K562 (cell line): ENCODE results near the gene DYNC1I1. TPM values are rescaled to one million over a fixed set of nuclear protein-coding genes. Genes with fewer than 3 reads are reported as not detected.

Experiments used
- ATAC-seq: fragments of 200-7000 bp; cut with Tn5 transposase; 3 replicates; pipeline ENCODE4 v1.9.1; 2020; ENCODE audit warnings: moderate library complexity
- BruUV-seq: library from RNA; stranded (reverse); fragments of 400-500 nt; replicated peaks from 2 replicates; lab custom pipeline; 2021; lab: Mats Ljungman, UMichigan
- CTCF ChIA-PET: fragments of 300-600 bp; formaldehyde crosslinking; extraction: SDS; loops from one replicate; lab custom pipeline; 2021; ENCODE audit warnings: low intra/inter-chr PET ratio; lab: Yijun Ruan, JAX
- POLR2A ChIA-PET: fragments of 300-600, 350-650 bp; sonication (Branson Sonifier 250); formaldehyde crosslinking; extraction: SDS; loops from one replicate; lab custom pipeline; 2021; ENCODE audit warnings: antibody characterized with exemption, inconsistent platforms; lab: Yijun Ruan, JAX
- DNase-seq, 4 experiments: peaks; one replicate each; pipeline versions ENCODE4 v3.0.0 to v3.0.0-alpha.2; 2011 to 2018; ENCODE audit warnings: low spot score in 3 of 4, mixed read lengths in 3 of 4; ENCODE audit errors: extremely low read depth in 1 of 4
- FAIRE-seq: peaks from 2 replicates; lab custom pipeline; 2011; peaks lifted over from hg19 to GRCh38; lab: Jason Lieb, UNC
- H2AFZ ChIP-seq: 2 replicates; pipeline ENCODE4 v1.6.0; 2011; ENCODE audit warnings: low read depth, low read length, control low read depth, inconsistent platforms
- H3K27ac ChIP-seq: fragments of 200-600 bp; 3 replicates; pipeline ENCODE4 v1.8.0; 2011; ENCODE audit warnings: low read depth, mild to moderate bottlenecking, control low read depth, inconsistent platforms, low read length, moderate library complexity, mixed read lengths; ENCODE audit errors: extremely low read depth
- H3K27me3 ChIP-seq, 2 experiments: fragments of 300-600 bp in 1 of 2; 2 replicates in 1 of 2; 3 replicates in 1 of 2; pipeline versions ENCODE4 v1.6.0 to v1.8.0; 2011; ENCODE audit warnings: inconsistent platforms in 2 of 2, low read length in 2 of 2, mild to moderate bottlenecking in 1 of 2, mixed read lengths in 1 of 2, moderate library complexity in 1 of 2; ENCODE audit not compliant: control insufficient read depth in 2 of 2, insufficient read depth in 2 of 2
- H3K36me3 ChIP-seq: fragments of 300-600 bp; 3 replicates; pipeline ENCODE4 v1.8.0; 2011; ENCODE audit warnings: mild to moderate bottlenecking, low read length, inconsistent platforms; ENCODE audit not compliant: control insufficient read depth, insufficient read depth
- H3K4me1 ChIP-seq, 2 experiments: fragments of 200-600 bp in 1 of 2; replicated peaks in 1 of 2; 2 replicates in 1 of 2; 3 replicates in 1 of 2; pipeline versions ENCODE4 v1.5.1 to v1.8.0; 2011; ENCODE audit warnings: inconsistent platforms in 2 of 2, low read length in 2 of 2, mild to moderate bottlenecking in 1 of 2, mixed read lengths in 1 of 2, moderate library complexity in 1 of 2; ENCODE audit not compliant: control insufficient read depth in 2 of 2, insufficient read depth in 2 of 2
- H3K4me2 ChIP-seq: 2 replicates; pipeline ENCODE4 v1.6.1; 2011; ENCODE audit warnings: low read length, control low read depth, inconsistent platforms, mixed read lengths; ENCODE audit not compliant: insufficient read depth
- H3K4me3 ChIP-seq: fragments of 200-600 bp; sonication (generic), shearing (Covaris generic); 2 replicates; pipeline ENCODE4 v1.5.1; 2016; ENCODE audit warnings: control low read depth, inconsistent platforms
- H3K79me2 ChIP-seq: fragments of 200-600 bp; 3 replicates; pipeline ENCODE4 v1.8.0; 2011; ENCODE audit warnings: low read length, inconsistent platforms; ENCODE audit not compliant: control insufficient read depth, insufficient read depth
- H3K9ac ChIP-seq, 2 experiments: 2 replicates each; pipeline versions ENCODE4 v1.6.0 to v1.6.1; 2011; ENCODE audit warnings: low read depth in 2 of 2, low read length in 2 of 2, control low read depth in 1 of 2, inconsistent platforms in 1 of 2, mild to moderate bottlenecking in 1 of 2, mixed read lengths in 1 of 2; ENCODE audit not compliant: insufficient read depth in 1 of 2
- H3K9me1 ChIP-seq: one replicate; pipeline ENCODE4 v1.6.0; 2011; ENCODE audit warnings: inconsistent platforms, mild to moderate bottlenecking, low read length, moderate library complexity; ENCODE audit not compliant: control insufficient read depth, insufficient read depth
- H3K9me3 ChIP-seq: replicated peaks from 2 replicates; pipeline ENCODE4 v1.5.1; 2011; ENCODE audit warnings: low read depth, low read length, inconsistent platforms; ENCODE audit not compliant: control insufficient read depth, insufficient read depth
- H4K20me1 ChIP-seq: replicated peaks from 2 replicates; pipeline ENCODE4 v1.6.1; 2011; ENCODE audit warnings: low read length, inconsistent platforms, mixed read lengths; ENCODE audit not compliant: control insufficient read depth, insufficient read depth
- MAFF ChIP-seq: IDR thresholded peaks from 2 replicates; pipeline ENCODE4 v1.6.1; 2012; ENCODE audit warnings: low read length, improper control_type of control experiment
- ZNF77 ChIP-seq: fragments of 250-450 bp; sonication (Bioruptor Pico); IDR thresholded peaks from 2 replicates; pipeline ENCODE4 v1.5.0; 2020
- ZZZ3 ChIP-seq: fragments of 450-650 bp; IDR thresholded peaks from 2 replicates; pipeline ENCODE4 v1.6.1; 2016; ENCODE audit warnings: antibody characterized with exemption, mild to moderate bottlenecking, moderate library complexity
- WGBS: fragments of 100-300 bp; shearing (Covaris generic); methylation state at CpG from one replicate; pipeline ENCODE4 v1.1.6; 2016; ENCODE audit warnings: low coverage, mixed read lengths; ENCODE audit not compliant: insufficient coverage; ENCODE audit errors: missing lambda C conversion rate; 5-methylcytosine and 5-hydroxymethylcytosine counted together
- in situ Hi-C: fragments of 300-500 bp; cut with MboI; formaldehyde crosslinking; loops from 4 replicates; pipeline ENCODE4 v1.15.0; 2018; ENCODE audit warnings: inconsistent platforms, mixed read lengths
- intact Hi-C: fragments of 100-400 bp; cut with micrococcal nuclease; formaldehyde crosslinking; loops from 2 replicates; pipeline ENCODE4 v1.14.2; 2022
- polyA plus RNA-seq, 8 experiments: library from polyadenylated mRNA; depleted of rRNA in 4 of 8; stranded (reverse) in 5 of 8; unstranded in 3 of 8; fragments of >200 nt; fragmentation: Nextera tagmentation in 2 of 8; fragmentation: Illumina TruSeq in 1 of 8; extraction: Ambion mirVana in 2 of 8; extraction: Trizol in 1 of 8; gene quantifications; 2 replicates each; pipeline versions ENCODE4 v1.2.1 to v1.2.3, GENCODE V29; 2011 to 2014; ENCODE audit warnings: inconsistent platforms in 1 of 8, missing spikeins in 1 of 8
- total RNA-seq, 7 experiments: library from RNA; depleted of rRNA in 6 of 7; stranded (reverse); fragments of >200 nt in 6 of 7; fragmentation: Illumina TruSeq in 2 of 7; extraction: Trizol in 2 of 7; gene quantifications; 2 replicates each; pipeline versions ENCODE4 v1.2.1 to v1.2.3, GENCODE V29; 2011 to 2021; ENCODE audit warnings: low replicate concordance in 1 of 7
- TF ChIP-seq, protein P1 (sequence below): sonication (generic); formaldehyde crosslinking; IDR thresholded peaks from 2 replicates; pipeline ENCODE4 v1.4.0; 2020; ENCODE audit warnings: mild to moderate bottlenecking, missing genetic modification reagents
- TF ChIP-seq, protein P2 (sequence below): fragments of 200-600 bp; sonication (generic); IDR thresholded peaks from one replicate; pipeline ENCODE4 v1.6.1; 2012; ENCODE audit warnings: mild to moderate bottlenecking, low read depth, low read length, inconsistent platforms

DYNC1I1 gene
- total and polyA plus RNA-seq, 9 of the 15 experiments (the other 6 are each of a cell fraction or from before 2014, with no cell fraction given): 0.22 to 1.5 (median 0.44) TPM

DNA sequence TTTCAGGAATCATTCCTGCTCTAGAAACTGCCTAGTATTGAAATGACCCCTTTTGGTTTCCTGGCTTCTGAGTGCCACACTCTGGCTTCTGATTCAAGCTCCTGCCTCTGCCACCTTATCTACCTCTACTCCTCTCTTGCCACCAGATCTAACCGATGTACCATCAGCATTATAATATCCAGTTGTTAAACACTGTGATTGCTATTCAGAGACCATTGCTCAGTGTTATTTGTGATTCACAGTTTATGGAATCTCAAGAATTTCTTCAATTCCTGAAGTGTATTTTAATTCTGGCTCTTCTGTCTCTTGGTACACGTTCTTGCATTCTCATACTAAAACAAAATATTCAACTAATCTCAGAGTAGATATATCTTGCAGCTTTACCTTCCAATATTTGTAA, 88.7 kb downstream of the DYNC1I1 start (continued):
- TF ChIP-seq, protein P1, sequence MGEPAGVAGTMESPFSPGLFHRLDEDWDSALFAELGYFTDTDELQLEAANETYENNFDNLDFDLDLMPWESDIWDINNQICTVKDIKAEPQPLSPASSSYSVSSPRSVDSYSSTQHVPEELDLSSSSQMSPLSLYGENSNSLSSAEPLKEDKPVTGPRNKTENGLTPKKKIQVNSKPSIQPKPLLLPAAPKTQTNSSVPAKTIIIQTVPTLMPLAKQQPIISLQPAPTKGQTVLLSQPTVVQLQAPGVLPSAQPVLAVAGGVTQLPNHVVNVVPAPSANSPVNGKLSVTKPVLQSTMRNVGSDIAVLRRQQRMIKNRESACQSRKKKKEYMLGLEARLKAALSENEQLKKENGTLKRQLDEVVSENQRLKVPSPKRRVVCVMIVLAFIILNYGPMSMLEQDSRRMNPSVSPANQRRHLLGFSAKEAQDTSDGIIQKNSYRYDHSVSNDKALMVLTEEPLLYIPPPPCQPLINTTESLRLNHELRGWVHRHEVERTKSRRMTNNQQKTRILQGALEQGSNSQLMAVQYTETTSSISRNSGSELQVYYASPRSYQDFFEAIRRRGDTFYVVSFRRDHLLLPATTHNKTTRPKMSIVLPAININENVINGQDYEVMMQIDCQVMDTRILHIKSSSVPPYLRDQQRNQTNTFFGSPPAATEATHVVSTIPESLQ (CRISPR knock-in tag): no peak

DNA sequence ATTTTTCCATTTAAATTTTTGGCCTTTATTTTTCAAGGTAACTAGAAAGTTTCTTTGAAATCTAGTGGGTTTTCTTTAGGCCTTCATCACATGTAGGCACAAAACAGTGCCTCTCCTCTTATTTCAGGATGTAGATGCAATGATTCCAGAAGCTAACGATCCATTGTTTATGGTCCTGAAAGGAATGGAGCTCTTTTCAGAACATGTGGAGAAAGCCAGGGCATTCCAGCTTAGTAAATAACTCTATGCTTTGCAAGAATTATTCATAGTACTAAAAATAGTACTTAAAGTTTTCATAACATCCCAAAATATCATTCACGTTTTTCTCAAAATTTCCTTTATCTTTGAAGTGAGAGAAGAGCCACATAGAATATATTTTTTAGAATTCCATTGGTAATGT, 91.3 kb downstream of the DYNC1I1 start:
- no peaks in the 10 kb centered on the region for H3K9me3 ChIP-seq
- DNase-seq (no peak), ATAC-seq (no peak), FAIRE-seq (no peak)
- WGBS: 0% methylated on average over 2 of the region's 2 CpGs
- no peaks in the 10 kb centered on the region for H3K36me3 ChIP-seq
- no peaks in the 10 kb centered on the region for H3K79me2 ChIP-seq
- no peak overlapping the region for H2AFZ ChIP-seq
- no peaks in the 10 kb centered on the region for H3K9me1 ChIP-seq
- H3K27ac ChIP-seq: no peak overlapping the region
- intact Hi-C loops: no loop called here
- H4K20me1 ChIP-seq: no peaks in the 10 kb centered on the region
- in situ Hi-C loops: no loop called here
- H3K4me2 ChIP-seq: no peak overlapping the region
- ChIA-PET CTCF (no interaction called here), POLR2A (interaction anchor here (0.7 to 1.1 kb wide), 2 partner anchors 10 to 1164 kb away, joined by 3 to 5 read pairs; no protein-coding TSS in a partner anchor)
- H3K4me3 ChIP-seq: no peak overlapping the region
- no peaks in the 10 kb centered on the region for H3K4me1 ChIP-seq
- no TSS peak for BruUV-seq
- no peak overlapping the region for H3K9ac ChIP-seq
- peaks cover 0 to 4% of the 10 kb centered on the region in 2 experiments; a peak in 2 of 5 replicates for H3K27me3 ChIP-seq
- TF ChIP-seq MAFF (no peak), ZZZ3 (no peak), ZNF77 (CRISPR knock-in tag) (no peak)
- TF ChIP-seq, protein P2, sequence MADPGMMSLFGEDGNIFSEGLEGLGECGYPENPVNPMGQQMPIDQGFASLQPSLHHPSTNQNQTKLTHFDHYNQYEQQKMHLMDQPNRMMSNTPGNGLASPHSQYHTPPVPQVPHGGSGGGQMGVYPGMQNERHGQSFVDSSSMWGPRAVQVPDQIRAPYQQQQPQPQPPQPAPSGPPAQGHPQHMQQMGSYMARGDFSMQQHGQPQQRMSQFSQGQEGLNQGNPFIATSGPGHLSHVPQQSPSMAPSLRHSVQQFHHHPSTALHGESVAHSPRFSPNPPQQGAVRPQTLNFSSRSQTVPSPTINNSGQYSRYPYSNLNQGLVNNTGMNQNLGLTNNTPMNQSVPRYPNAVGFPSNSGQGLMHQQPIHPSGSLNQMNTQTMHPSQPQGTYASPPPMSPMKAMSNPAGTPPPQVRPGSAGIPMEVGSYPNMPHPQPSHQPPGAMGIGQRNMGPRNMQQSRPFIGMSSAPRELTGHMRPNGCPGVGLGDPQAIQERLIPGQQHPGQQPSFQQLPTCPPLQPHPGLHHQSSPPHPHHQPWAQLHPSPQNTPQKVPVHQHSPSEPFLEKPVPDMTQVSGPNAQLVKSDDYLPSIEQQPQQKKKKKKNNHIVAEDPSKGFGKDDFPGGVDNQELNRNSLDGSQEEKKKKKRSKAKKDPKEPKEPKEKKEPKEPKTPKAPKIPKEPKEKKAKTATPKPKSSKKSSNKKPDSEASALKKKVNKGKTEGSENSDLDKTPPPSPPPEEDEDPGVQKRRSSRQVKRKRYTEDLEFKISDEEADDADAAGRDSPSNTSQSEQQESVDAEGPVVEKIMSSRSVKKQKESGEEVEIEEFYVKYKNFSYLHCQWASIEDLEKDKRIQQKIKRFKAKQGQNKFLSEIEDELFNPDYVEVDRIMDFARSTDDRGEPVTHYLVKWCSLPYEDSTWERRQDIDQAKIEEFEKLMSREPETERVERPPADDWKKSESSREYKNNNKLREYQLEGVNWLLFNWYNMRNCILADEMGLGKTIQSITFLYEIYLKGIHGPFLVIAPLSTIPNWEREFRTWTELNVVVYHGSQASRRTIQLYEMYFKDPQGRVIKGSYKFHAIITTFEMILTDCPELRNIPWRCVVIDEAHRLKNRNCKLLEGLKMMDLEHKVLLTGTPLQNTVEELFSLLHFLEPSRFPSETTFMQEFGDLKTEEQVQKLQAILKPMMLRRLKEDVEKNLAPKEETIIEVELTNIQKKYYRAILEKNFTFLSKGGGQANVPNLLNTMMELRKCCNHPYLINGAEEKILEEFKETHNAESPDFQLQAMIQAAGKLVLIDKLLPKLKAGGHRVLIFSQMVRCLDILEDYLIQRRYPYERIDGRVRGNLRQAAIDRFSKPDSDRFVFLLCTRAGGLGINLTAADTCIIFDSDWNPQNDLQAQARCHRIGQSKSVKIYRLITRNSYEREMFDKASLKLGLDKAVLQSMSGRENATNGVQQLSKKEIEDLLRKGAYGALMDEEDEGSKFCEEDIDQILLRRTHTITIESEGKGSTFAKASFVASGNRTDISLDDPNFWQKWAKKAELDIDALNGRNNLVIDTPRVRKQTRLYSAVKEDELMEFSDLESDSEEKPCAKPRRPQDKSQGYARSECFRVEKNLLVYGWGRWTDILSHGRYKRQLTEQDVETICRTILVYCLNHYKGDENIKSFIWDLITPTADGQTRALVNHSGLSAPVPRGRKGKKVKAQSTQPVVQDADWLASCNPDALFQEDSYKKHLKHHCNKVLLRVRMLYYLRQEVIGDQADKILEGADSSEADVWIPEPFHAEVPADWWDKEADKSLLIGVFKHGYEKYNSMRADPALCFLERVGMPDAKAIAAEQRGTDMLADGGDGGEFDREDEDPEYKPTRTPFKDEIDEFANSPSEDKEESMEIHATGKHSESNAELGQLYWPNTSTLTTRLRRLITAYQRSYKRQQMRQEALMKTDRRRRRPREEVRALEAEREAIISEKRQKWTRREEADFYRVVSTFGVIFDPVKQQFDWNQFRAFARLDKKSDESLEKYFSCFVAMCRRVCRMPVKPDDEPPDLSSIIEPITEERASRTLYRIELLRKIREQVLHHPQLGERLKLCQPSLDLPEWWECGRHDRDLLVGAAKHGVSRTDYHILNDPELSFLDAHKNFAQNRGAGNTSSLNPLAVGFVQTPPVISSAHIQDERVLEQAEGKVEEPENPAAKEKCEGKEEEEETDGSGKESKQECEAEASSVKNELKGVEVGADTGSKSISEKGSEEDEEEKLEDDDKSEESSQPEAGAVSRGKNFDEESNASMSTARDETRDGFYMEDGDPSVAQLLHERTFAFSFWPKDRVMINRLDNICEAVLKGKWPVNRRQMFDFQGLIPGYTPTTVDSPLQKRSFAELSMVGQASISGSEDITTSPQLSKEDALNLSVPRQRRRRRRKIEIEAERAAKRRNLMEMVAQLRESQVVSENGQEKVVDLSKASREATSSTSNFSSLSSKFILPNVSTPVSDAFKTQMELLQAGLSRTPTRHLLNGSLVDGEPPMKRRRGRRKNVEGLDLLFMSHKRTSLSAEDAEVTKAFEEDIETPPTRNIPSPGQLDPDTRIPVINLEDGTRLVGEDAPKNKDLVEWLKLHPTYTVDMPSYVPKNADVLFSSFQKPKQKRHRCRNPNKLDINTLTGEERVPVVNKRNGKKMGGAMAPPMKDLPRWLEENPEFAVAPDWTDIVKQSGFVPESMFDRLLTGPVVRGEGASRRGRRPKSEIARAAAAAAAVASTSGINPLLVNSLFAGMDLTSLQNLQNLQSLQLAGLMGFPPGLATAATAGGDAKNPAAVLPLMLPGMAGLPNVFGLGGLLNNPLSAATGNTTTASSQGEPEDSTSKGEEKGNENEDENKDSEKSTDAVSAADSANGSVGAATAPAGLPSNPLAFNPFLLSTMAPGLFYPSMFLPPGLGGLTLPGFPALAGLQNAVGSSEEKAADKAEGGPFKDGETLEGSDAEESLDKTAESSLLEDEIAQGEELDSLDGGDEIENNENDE: no peak
